Measurements from ENCODE around the gene F3. TPM values are rescaled to one million over a fixed set of nuclear protein-coding genes. Genes with fewer than 3 reads are reported as not detected.
A peak's percentile ranks its signal among the peaks of the same experiment; 100 is the strongest.

Gene F3
- total and polyA plus RNA-seq, 9 of the 15 experiments (the other 6 are each of a cell fraction or from before 2014, with no cell fraction given) = 0.24 to 0.28 TPM; not detected in 7

DNA sequence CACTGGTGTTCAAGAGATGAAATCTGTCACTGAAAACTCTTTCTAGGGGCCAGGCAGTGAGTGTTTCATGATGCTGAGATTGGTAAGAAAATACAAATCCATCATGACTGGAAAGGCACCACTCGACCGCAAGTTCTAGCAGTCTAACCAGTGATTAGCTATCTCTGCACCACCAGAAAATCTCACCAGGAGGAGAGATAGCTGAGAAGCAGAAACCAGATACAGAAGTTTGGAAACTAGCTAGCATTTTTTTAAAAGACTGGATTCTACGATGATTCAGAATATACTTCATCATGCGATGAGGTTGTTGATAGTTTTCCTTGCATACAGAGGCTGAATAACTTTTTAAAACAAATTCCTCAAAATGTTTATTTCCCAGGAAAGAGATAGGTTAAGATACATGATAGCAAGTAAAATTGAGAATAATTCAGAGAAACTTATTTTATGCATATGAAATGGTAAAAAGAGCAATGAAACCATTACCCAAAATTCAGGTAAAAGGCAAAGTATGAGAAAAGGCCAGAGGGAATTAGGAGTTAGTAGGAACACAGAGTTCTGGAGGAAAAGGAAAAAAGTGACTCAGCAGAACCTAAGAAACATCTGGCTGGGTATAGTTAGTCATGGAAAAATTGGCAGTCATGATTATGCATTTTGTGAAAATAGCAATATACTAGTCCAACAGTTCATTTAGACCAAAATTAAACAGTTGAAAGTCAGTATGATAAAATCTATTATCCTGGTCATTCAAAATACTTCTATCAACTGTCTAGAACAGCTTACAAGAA is 3.3 kb upstream of the F3 start (continued):
- no peak for TF ChIP-seq CEBPZ (IDR thresholded peaks at IDR 0.05; ENCODE audit: borderline replicate concordance, low read depth, low read length)
- peak; percentile 77 to 84 for TF ChIP-seq KDM1A (IDR thresholded peaks at IDR 0.05)
- TF ChIP-seq ZFP1 (CRISPR knock-in tag; IDR thresholded peaks at IDR 0.05) = no peak
- 0 out of 2 replicates have a peak, but pooled peaks have one; percentile 10 for TF ChIP-seq TCF3 (CRISPR knock-in tag; IDR thresholded peaks at IDR 0.05)
- no peak for TF ChIP-seq NRF1 (conservative IDR thresholded peaks at IDR 0.05 in 1 of 2, IDR thresholded peaks at IDR 0.05 in 1 of 2)
- peak; percentile 84 for TF ChIP-seq BACH1 (tag; IDR thresholded peaks at IDR 0.05)
- TF ChIP-seq ZNF174 (CRISPR knock-in tag; IDR thresholded peaks at IDR 0.05) = no peak
- TF ChIP-seq TCFL5 (CRISPR knock-in tag; conservative IDR thresholded peaks at IDR 0.05) = no peak
- TF ChIP-seq MAFG (tag; conservative IDR thresholded peaks at IDR 0.05) = peak; percentile 88
- TF ChIP-seq, protein P1, sequence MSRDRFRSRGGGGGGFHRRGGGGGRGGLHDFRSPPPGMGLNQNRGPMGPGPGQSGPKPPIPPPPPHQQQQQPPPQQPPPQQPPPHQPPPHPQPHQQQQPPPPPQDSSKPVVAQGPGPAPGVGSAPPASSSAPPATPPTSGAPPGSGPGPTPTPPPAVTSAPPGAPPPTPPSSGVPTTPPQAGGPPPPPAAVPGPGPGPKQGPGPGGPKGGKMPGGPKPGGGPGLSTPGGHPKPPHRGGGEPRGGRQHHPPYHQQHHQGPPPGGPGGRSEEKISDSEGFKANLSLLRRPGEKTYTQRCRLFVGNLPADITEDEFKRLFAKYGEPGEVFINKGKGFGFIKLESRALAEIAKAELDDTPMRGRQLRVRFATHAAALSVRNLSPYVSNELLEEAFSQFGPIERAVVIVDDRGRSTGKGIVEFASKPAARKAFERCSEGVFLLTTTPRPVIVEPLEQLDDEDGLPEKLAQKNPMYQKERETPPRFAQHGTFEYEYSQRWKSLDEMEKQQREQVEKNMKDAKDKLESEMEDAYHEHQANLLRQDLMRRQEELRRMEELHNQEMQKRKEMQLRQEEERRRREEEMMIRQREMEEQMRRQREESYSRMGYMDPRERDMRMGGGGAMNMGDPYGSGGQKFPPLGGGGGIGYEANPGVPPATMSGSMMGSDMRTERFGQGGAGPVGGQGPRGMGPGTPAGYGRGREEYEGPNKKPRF (IDR thresholded peaks at IDR 0.05; ENCODE audit: low read depth, low read length) = no peak
- TF ChIP-seq CLOCK (CRISPR knock-in tag; IDR thresholded peaks at IDR 0.05; ENCODE audit: borderline replicate concordance) = no peak
- TF ChIP-seq RCOR1 (IDR thresholded peaks at IDR 0.05; ENCODE audit: borderline replicate concordance in 1 of 2, low read depth in 2 of 2, low read length in 2 of 2) = 0 out of 4 replicates have a peak, but pooled peaks of 1 of the 2 experiments have one; percentile 14
- no peak for TF ChIP-seq JUND (IDR thresholded peaks at IDR 0.05; ENCODE audit: borderline replicate concordance, low read depth, low read length)
- TF ChIP-seq JUND (tag; IDR thresholded peaks at IDR 0.05; ENCODE audit: borderline replicate concordance, low read depth, low read length) = no peak
- no peak for TF ChIP-seq SMAD4 (CRISPR knock-in tag; conservative IDR thresholded peaks at IDR 0.05)
- TF ChIP-seq ERF (CRISPR knock-in tag; IDR thresholded peaks at IDR 0.05) = no peak
- TF ChIP-seq RFX5 (IDR thresholded peaks at IDR 0.05; ENCODE audit: low read depth, low read length) = no peak
- TF ChIP-seq KLF6 (CRISPR knock-in tag; IDR thresholded peaks at IDR 0.05; ENCODE audit: borderline replicate concordance) = no peak

Measured in K562 (cell line).